GM21825 (cell line): ENCODE data around the gene FAM118A.
"Not testable (repeated sequence)": the region's sequence is repeated elsewhere in the genome, so short reads cannot be mapped to it uniquely, and the experiment has no call there.

Experiments used
- ATAC-seq: cut with Tn5 transposase; IDR thresholded peaks from one replicate; pipeline ENCODE4 v1.9.1; 2021; ENCODE audit warnings: mild to moderate bottlenecking, moderate library complexity; ENCODE audit not compliant: unreplicated experiment

Gene FAM118A

GRCh38 chr22:45359627-45360026 is 49.9 kb downstream of the FAM118A start:
- no peak for ATAC-seq

DNA sequence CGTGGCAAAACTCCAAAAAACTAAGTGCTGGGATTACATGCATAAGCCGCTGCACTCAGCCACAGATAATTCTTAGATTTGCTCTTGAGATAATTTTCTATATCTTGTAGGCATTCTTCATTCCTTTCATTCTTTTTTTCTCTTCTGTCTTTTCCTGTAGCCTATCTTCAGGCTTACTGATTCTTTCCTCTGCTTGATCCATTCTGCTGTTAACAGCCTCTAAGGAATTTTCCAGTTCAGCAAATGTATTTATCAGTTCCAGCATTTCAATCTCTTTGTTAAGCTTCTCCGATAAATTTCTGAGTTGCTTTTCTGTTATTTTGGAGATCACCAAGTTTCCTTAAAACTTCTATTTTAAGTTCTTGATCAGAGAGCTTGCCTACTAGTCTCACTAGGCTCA is 57.0 kb downstream of the FAM118A start:
- ATAC-seq, result no peak

- not testable (repeated sequence) for ATAC-seq
These were observed 63.9 kb downstream of the FAM118A start for GRCh38 chr22:45373592-45373991.

GRCh38 chr22:45376009-45376408 is 66.3 kb downstream of the FAM118A start:
- peak; percentile 64 for ATAC-seq

DNA sequence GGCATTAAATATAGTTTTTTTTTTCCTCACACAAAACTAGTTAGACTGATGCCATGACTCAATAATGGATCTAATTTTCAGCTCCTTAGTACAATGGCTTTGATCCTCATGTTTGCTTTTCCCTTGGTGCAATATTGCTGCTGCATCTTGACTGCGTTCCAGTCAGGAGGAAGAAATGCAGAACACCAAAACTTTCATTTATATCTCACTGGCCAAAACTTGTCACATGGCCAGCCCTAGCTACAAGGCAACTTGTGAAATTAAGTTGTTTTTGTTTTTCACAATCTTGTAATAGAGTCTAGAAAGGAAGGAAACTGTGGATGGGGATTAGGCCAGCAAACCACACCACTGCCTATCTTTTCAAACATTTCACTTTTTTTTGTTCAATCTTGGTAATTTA is 67.0 kb downstream of the FAM118A start:
- no peak for ATAC-seq

GRCh38 chr22:45381348-45381747 is 71.6 kb downstream of the FAM118A start:
- no peak for ATAC-seq

- ATAC-seq, result no peak
These were observed 79.8 kb downstream of the FAM118A start for GRCh38 chr22:45389546-45389945.
